ENCODE measurements around the gene CXorf58.
"Not testable (repeated sequence)": the region's sequence is repeated elsewhere in the genome, so short reads cannot be mapped to it uniquely, and the experiment has no call there.

CXorf58 gene

DNA sequence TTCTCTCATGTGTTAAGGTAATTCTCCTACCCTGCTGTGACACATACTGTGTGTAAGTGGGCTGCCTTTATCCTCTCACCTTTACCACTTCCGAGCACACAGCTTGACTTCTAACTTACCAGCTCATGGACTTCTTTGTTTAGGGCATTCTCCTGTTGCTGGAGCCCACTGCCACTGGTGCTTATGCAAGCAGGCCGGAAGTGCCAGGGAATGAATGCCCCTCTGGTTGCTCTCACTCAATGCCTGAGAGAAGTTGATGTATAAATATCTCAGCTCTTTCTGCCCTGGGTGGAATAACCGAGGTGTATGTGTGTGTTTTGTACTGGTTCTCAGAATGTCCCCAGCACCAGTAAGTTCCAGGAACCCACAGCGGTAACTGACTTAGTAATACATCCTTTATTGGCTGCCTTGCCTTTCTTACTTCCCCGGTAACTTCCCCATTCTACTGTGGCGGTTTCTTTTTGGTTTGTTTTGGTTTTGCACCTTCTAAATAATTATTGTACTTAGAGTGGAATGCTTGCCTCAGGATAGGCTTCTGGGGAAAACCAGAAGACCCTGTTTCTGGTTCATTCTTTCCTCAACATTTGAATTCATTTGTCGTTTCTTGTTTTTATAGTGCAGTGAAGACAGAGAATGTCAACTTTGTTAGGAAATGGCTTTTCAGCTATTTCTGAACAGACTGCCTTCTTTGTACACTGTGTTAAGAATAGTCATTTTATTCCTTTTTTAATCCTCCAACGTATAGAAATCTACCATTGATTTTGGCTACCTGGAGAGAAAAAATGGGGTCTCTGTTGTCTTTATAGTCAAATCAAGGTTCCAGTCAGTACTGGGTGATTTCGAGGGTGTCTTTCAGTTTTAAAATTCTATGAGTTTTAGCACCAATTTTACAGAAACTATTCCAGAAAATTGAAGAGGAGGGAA is 45.4 kb downstream of the CXorf58 start:
- DNase-seq (ENCODE audit: low spot score): peak; percentile 0
- no peak for FAIRE-seq

DNA sequence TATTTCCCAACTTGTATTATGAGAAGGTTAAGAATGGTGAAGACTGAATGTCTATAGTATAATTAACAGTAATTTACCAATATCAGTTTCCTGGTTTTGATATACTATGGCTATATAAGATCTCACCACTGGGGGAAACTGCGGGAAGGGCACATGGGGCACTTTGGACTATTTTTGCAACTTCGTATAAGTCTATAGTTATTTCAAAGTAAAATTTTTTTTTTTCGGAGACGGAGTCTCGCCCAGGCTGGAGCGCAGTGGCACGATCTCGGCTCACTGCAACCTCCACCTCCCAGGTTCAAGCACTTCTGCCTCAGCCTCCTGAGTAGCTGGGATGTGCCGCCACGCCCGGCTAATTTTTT is 46.1 kb downstream of the CXorf58 start:
- DNase-seq (ENCODE audit: low spot score) (no peak), FAIRE-seq (no peak)

DNA sequence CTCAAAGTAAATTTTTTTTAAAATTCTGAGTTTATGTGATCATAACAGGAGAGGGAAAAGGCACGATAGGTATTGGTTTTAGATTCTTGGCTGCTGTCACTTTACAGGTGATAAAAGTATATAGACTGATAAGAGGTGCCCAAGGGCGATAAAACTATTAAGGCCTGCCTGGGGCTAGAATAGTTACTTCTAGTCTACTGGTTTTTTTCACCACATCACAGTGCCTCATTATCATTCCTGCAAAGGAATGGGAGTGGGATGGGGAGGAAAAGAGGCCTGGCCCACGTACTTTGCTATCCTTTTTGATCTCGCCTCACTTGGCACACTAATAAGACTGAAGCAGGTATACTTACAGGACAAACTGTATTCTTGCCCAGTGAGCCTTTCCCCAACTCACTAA is 46.6 kb downstream of the CXorf58 start:
- DNase-seq (ENCODE audit: low spot score): no peak
- no peak for FAIRE-seq

DNA sequence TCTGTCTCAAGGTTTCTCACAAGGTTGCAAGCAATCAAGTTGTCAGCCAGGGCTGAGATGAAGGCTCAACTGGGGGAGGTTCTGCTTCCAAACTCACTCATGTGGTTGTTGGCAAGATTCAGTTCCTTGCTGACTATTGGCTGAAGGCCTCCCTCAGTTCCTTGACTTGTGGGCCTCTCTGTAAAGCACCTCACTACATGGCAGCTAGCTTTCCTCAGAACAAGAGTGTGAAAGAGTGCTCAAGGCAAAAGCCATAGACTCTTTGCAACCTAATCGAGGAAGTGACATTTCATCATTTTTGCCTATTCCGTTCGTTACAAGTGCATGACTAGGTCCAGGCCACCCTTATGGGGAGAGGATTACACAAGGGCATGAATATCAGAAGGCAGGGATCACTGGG is 52.0 kb downstream of the CXorf58 start:
- DNase-seq (ENCODE audit: low spot score): no peak
- no peak for FAIRE-seq

DNA sequence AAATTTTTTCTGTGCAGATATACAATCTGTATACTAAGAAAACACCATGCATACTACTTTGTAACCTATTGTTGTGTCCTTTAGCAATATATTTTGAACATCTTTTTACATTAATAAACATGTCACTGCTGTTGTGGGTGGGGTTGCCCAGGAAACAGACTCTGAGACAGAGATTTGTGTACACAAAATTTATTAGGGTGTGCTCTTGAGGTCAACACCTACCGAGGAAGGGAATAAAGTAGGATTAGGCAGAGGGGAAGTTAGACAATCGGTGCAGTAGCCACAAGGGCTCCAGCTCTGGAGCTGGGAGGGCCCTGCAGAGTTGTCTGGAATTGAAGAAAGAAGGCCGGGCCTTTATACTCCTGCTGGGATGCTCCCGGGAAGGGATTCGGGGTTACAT is 56.4 kb downstream of the CXorf58 start:
- DNase-seq (ENCODE audit: low spot score): no peak
- no peak for FAIRE-seq

DNA sequence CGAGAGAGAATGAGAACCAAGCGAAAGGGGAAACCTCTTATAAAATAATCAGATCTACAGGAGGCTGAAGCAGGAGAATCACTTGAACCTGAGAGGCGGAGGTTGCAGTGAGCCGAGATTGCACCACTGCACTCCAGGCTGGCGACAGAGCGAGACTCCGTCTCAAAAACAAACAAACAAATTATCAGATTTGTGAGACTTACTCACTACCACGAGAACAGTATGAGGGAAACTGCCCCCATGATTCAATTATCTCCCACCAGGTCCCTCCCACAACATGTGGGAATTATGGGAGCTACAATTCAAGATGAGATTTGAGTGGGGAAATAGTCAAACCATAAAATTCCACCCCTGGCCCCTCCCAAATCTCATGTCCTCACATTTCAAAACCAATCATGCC is 57.8 kb downstream of the CXorf58 start:
- FAIRE-seq; DNase-seq (ENCODE audit: low spot score): not testable (repeated sequence)

DNA sequence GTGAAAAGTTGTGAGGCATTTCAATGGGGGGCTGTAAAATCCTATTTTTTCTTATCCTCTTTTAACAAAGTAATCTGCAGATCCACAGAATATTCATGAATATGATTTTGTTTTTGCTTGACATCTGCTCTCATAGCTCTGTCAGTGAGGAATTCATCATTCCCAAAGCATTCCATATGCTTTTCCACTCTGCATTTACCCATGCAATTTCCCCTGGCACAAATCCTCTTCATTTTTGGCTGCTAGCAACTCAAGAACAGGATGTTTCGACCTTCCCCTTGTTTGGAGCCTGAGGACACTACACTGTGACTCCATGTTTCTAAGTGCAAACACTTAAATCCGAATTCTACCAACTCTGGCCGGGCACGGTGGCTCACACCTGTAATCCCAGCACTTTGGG is 70.7 kb downstream of the CXorf58 start:
- no peak for FAIRE-seq

DNA sequence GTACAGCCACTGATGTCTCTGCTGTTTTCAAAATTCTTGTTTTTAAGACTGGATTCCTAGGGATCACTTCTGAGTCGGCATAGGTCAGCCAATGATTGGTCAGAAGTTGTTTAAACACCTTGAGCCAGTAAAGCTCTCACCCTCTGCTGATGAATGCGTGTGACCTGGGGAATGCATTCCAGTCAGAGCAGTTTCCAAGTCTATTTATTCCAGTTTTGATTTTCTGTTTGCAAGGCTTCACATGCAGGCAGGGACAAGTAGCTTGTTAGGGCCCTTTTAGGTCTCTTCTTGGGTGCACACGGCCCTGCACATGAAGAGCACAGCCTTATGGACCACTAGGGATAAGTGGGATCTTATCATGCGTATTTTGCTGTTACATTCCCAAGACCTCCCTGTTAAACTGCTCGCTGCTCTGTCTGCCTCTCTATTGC is 72.2 kb downstream of the CXorf58 start:
- FAIRE-seq (no peak), DNase-seq (ENCODE audit: low spot score) (no peak)

More for the DNA sequence above, 70.7 kb downstream of the CXorf58 start:
- DNase-seq (ENCODE audit: low spot score): no peak

DNA sequence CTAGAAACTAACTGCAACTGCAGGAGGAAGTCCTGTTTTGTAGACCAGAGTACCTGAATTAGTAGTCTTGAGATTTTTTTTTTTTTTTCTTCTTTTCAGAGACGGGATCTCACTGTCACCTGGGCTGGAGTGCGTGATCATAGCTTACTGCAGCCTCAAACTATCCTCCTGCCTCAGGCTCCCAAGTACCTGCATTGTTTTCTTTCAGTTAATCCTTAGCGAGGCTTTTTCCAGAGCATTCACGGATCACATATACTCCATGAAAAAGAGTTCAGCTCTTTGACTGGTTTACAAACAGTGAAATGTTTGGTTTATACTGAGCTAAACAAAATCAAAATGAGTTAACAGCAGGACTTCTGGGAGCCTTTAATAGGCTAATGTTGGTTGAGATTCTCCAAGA is 73.4 kb downstream of the CXorf58 start:
- no peak for DNase-seq (ENCODE audit: low spot score)
- FAIRE-seq: no peak

DNA sequence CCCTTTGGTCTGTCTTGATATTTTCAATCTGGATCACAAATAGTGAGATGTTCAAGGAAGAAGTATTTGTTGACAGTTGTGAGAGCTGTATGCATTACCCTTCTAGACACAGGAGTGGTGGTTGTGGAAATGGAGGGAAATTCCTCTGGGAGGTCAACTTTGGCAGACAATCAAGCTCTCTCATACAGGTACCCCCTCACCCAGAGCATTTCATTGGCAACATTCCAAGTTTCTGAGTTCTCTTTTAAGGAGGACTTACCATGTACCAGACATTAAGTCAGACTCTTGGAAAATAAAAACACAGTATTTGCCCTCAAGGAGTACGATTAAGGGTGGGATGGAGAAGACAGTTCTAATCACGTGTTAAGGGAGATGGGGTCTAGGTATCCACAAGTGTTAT is 73.9 kb downstream of the CXorf58 start:
- DNase-seq (ENCODE audit: low spot score): no peak
- no peak for FAIRE-seq

DNA sequence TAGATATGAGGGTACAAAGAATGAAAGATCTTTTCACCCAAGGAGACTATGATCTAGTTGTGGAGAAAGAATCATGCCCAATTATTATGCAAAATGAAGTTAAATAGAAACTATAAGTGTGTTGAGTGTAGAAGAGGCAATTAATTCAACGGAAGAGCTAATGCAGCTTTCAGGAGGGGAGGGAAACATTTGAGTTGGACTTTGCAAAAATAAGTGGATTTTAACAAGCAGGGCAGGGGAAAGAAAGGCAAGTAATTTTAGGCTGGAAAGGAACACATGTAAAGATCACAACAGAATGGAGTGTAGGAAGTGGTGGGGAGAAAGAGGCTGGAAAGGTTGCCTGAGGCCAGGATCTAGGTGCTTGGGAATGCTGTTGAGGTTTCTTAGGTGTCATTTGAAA is 75.1 kb downstream of the CXorf58 start:
- DNase-seq (ENCODE audit: low spot score) (no peak), FAIRE-seq (no peak)
